ENCODE measurements around the gene DOCK8. TPM values are rescaled to one million over a fixed set of nuclear protein-coding genes. Genes with fewer than 3 reads are reported as not detected.
A peak's percentile ranks its signal among the peaks of the same experiment; 100 is the strongest.

Gene DOCK8
- polyA plus RNA-seq, 2 of the 4 experiments (the other 2 are of a cell fraction) = 0.27 to 0.68 TPM

- H3K27ac ChIP-seq = no peak overlapping the region
- peak in 1 of 2 experiments; percentile 64; a peak in 4 of 6 replicates for ATAC-seq
- ChIA-PET CTCF (interaction anchor here (1.1 to 1.4 kb wide), 3 partner anchors 8 to 474 kb away, joined by 3 to 5 read pairs (median 3); partner anchors contain the start of gene KANK1), POLR2A (no interaction called here)
- 45% methylated on average over 5 of the region's 5 CpGs for WGBS (ENCODE audit: missing lambda C conversion rate)
- no peaks in the 10 kb centered on the region for H3K9me3 ChIP-seq
- TF ChIP-seq RFX5 (IDR thresholded peaks at IDR 0.05) = no peak
- peak; percentile 47; the same call in 1 of the 2 replicates for TF ChIP-seq GATA3 (IDR thresholded peaks at IDR 0.05; ENCODE audit: borderline replicate concordance)
- no peak overlapping the region for H3K4me3 ChIP-seq
- peak in 1 of 2 experiments; percentile 18 for DNase-seq (ENCODE audit: low read depth in 1 of 2, low spot score in 1 of 2)
- H3K4me2 ChIP-seq = no peak overlapping the region
- FAIRE-seq = no peak
- peaks cover 9% of the 10 kb centered on the region; the same call in 1 of the 3 replicates for H3K4me1 ChIP-seq
Measured at GRCh38 chr9:419571-420171, 205.0 kb downstream of the DOCK8 start.

- no peak for TF ChIP-seq POLR2AphosphoS2 (conservative IDR thresholded peaks at IDR 0.05; ENCODE audit: low read length)
- no peak for TF ChIP-seq RFX5 (IDR thresholded peaks at IDR 0.05)
- no peak for TF ChIP-seq BHLHE40 (IDR thresholded peaks at IDR 0.05; ENCODE audit: low read depth, low read length)
- no peak for TF ChIP-seq SMC3 (IDR thresholded peaks at IDR 0.05)
- TF ChIP-seq ZSCAN20 (CRISPR knock-in tag; IDR thresholded peaks at IDR 0.05) = no peak
- TF ChIP-seq MAX (IDR thresholded peaks at IDR 0.05) = no peak
- TF ChIP-seq EHMT2 (IDR thresholded peaks at IDR 0.05; ENCODE audit: low read depth) = no peak
- no peak for TF ChIP-seq PBX3 (IDR thresholded peaks at IDR 0.05)
- no peak for TF ChIP-seq HOXB5 (CRISPR knock-in tag; IDR thresholded peaks at IDR 0.05)
- no peak for TF ChIP-seq BCL3 (IDR thresholded peaks at IDR 0.05)
- no peak for TF ChIP-seq SREBF2 (IDR thresholded peaks at IDR 0.05)
- no peak for TF ChIP-seq ZC3H11A (IDR thresholded peaks at IDR 0.05)
- TF ChIP-seq EP300 (IDR thresholded peaks at IDR 0.05) = no peak
- TF ChIP-seq HES2 (IDR thresholded peaks at IDR 0.05) = no peak
- no peak for TF ChIP-seq E2F6 (IDR thresholded peaks at IDR 0.05; ENCODE audit: borderline replicate concordance, low read depth)
- TF ChIP-seq KDM1A (IDR thresholded peaks at IDR 0.05; ENCODE audit: low read depth) = no peak
- TF ChIP-seq HOXB13 (CRISPR knock-in tag; IDR thresholded peaks at IDR 0.05; ENCODE audit: low read depth) = no peak
- TF ChIP-seq JUN (IDR thresholded peaks at IDR 0.05) = no peak
- no peak for ATAC-seq
- FAIRE-seq = no peak
- no peak for DNase-seq (ENCODE audit: low read depth in 1 of 2, low spot score in 1 of 2)
- ChIA-PET POLR2A (no interaction called here), CTCF (interaction anchor here (1.0 kb wide), 1 partner anchor 10 kb away, joined by 3 read pairs; no protein-coding TSS in a partner anchor)
- Histone ChIP-seq H3K4me3 (no peak overlapping the region), H3K4me1 (peaks cover 9% of the 10 kb centered on the region; the same call in 1 of the 3 replicates), H3K27ac (no peak overlapping the region), H3K4me2 (no peak overlapping the region), H3K9me3 (no peaks in the 10 kb centered on the region)
- WGBS (ENCODE audit: missing lambda C conversion rate) = 66% methylated on average over 6 of the region's 6 CpGs
Measured at GRCh38 chr9:421896-422295, 207.2 kb downstream of the DOCK8 start.

GRCh38 chr9:426264-426663 lies 211.6 kb downstream of the DOCK8 start:
- H3K4me1 ChIP-seq = no peaks in the 10 kb centered on the region
- DNase-seq (ENCODE audit: low read depth in 1 of 2, low spot score in 1 of 2) (no peak), ATAC-seq (no peak), FAIRE-seq (no peak)
- CTCF ChIA-PET = interaction anchor here (0.7 to 1.4 kb wide), 2 partner anchors 22 to 372 kb away, joined by 3 read pairs; no protein-coding TSS in a partner anchor
- no peaks in the 10 kb centered on the region for H3K9me3 ChIP-seq
- 76% methylated on average over 6 of the region's 6 CpGs for WGBS (ENCODE audit: missing lambda C conversion rate)
- H3K4me3 ChIP-seq = no peak overlapping the region
- H3K4me2 ChIP-seq = no peak overlapping the region
- POLR2A ChIA-PET = no interaction called here
- H3K27ac ChIP-seq = no peak overlapping the region
- TF ChIP-seq FOSL2 (IDR thresholded peaks at IDR 0.05) = no peak
- no peak for TF ChIP-seq FOSL2 (CRISPR knock-in tag; IDR thresholded peaks at IDR 0.05)
- TF ChIP-seq POLR2AphosphoS2 (conservative IDR thresholded peaks at IDR 0.05; ENCODE audit: low read length) = no peak
- no peak for TF ChIP-seq SREBF2 (IDR thresholded peaks at IDR 0.05)
- no peak for TF ChIP-seq ELK1 (IDR thresholded peaks at IDR 0.05; ENCODE audit: low read depth, low read length)
- TF ChIP-seq NPAS2 (CRISPR knock-in tag; IDR thresholded peaks at IDR 0.05; ENCODE audit: borderline replicate concordance) = no peak
- TF ChIP-seq CHD2 (IDR thresholded peaks at IDR 0.05; ENCODE audit: low read length, partially characterized antibody) = no peak
- no peak for TF ChIP-seq RCOR1 (IDR thresholded peaks at IDR 0.05; ENCODE audit: low read depth, low read length)
- TF ChIP-seq ZC3H11A (IDR thresholded peaks at IDR 0.05) = no peak
- no peak for TF ChIP-seq REST (IDR thresholded peaks at IDR 0.05)
- TF ChIP-seq FOXS1 (CRISPR knock-in tag; IDR thresholded peaks at IDR 0.05) = no peak
